HT-29 (cell line): ENCODE results near the gene PXN. TPM values are rescaled to one million over a fixed set of nuclear protein-coding genes. Genes with fewer than 3 reads are reported as not detected.
A peak's percentile ranks its signal among the peaks of the same experiment; 100 is the strongest.
"Not testable (repeated sequence)": the region's sequence is repeated elsewhere in the genome, so short reads cannot be mapped to it uniquely, and the experiment has no call there.

ENCODE experiments used
- DNase-seq: peaks from one replicate; pipeline ENCODE4 v3.0.0-alpha.2; 2015; ENCODE audit warnings: low spot score
- total RNA-seq: library from RNA; depleted of rRNA; stranded (reverse); fragments of >200 nt; shearing (Covaris generic); gene quantifications from 2 replicates; pipeline ENCODE4 v1.2.3, GENCODE V29; 2014

The PXN gene
- total RNA-seq, 1 experiment from 2014 or later = 63.0 TPM

- DNase-seq = no peak
Measured at GRCh38 chr12:120242275-120242799, 23.2 kb downstream of the PXN start.

GRCh38 chr12:120241561-120242274 lies 23.8 kb downstream of the PXN start:
- no peak for DNase-seq

- DNase-seq = no peak
Measured at GRCh38 chr12:120240495-120240833, 25.1 kb downstream of the PXN start.

GRCh38 chr12:120239776-120240494 lies 25.6 kb downstream of the PXN start:
- no peak for DNase-seq

- no peak for DNase-seq
Measured at GRCh38 chr12:120238839-120239445, 26.6 kb downstream of the PXN start.

GRCh38 chr12:120238217-120238616 lies 27.3 kb downstream of the PXN start:
- no peak for DNase-seq

- DNase-seq = no peak
Measured at GRCh38 chr12:120237360-120238171, 28.0 kb downstream of the PXN start.

- DNase-seq = not testable (repeated sequence)
Measured at GRCh38 chr12:120236809-120237208, 28.7 kb downstream of the PXN start.

- no peak for DNase-seq
Measured at GRCh38 chr12:120235369-120236323, 29.9 kb downstream of the PXN start.

- peak; percentile 85 for DNase-seq
Measured at GRCh38 chr12:120234643-120235368, 30.7 kb downstream of the PXN start.

- DNase-seq = peak; percentile 90
Measured at GRCh38 chr12:120231316-120232011, 34.1 kb downstream of the PXN start.

- no peak for DNase-seq
Measured at GRCh38 chr12:120230974-120231315, 34.6 kb downstream of the PXN start.

GRCh38 chr12:120230326-120230973 lies 35.1 kb downstream of the PXN start:
- peak; percentile 65 for DNase-seq

- DNase-seq = peak; percentile 48
Measured at GRCh38 chr12:120229487-120230325, 35.8 kb downstream of the PXN start.

GRCh38 chr12:120229071-120229486 lies 36.5 kb downstream of the PXN start:
- peak; percentile 77 for DNase-seq

- DNase-seq = peak; percentile 93
Measured at GRCh38 chr12:120228291-120229070, 37.0 kb downstream of the PXN start.

GRCh38 chr12:120228041-120228290 lies 37.6 kb downstream of the PXN start:
- no peak for DNase-seq
